Hepatocyte (in vitro differentiated cells): Measurements from ENCODE around the gene GALNT4. TPM values are rescaled to one million over a fixed set of nuclear protein-coding genes. Genes with fewer than 3 reads are reported as not detected.

Experiments
- DNase-seq: peaks from one replicate; pipeline ENCODE4 v3.0.0-alpha.2; 2016; ENCODE audit warnings: low spot score
- H2AFZ ChIP-seq: fragments of 200-600 bp; sonication (generic); 2 replicates; pipeline ENCODE4 v1.6.0; 2016; ENCODE audit warnings: antibody characterized with exemption, mild to moderate bottlenecking
- H3K27ac ChIP-seq: fragments of 200-600 bp; sonication (generic); 2 replicates; pipeline ENCODE4 v1.5.1; 2016; ENCODE audit warnings: mild to moderate bottlenecking
- H3K27me3 ChIP-seq: fragments of 200-600 bp; sonication (generic); 2 replicates; pipeline ENCODE4 v1.6.1; 2016
- H3K36me3 ChIP-seq: fragments of 200-600 bp; sonication (generic); replicated peaks from 2 replicates; pipeline ENCODE4 v1.5.1; 2016; ENCODE audit warnings: low read depth; ENCODE audit not compliant: insufficient read depth
- H3K4me1 ChIP-seq: fragments of 200-600 bp; sonication (generic); 2 replicates; pipeline ENCODE4 v1.5.1; 2016; ENCODE audit warnings: mild to moderate bottlenecking, moderate library complexity; ENCODE audit not compliant: insufficient read depth
- H3K4me2 ChIP-seq: fragments of 200-600 bp; sonication (generic); 2 replicates; pipeline ENCODE4 v1.6.0; 2016
- H3K4me3 ChIP-seq: fragments of 200-600 bp; sonication (generic); 2 replicates; pipeline ENCODE4 v1.5.1; 2016; ENCODE audit warnings: mild to moderate bottlenecking
- H3K79me2 ChIP-seq: fragments of 200-600 bp; sonication (generic); 2 replicates; pipeline ENCODE4 v1.6.0; 2017; ENCODE audit warnings: mild to moderate bottlenecking
- H3K9me2 ChIP-seq: fragments of 200-600 bp; sonication (generic); replicated peaks from 2 replicates; pipeline ENCODE4 v1.6.0; 2017; ENCODE audit warnings: mild to moderate bottlenecking; ENCODE audit not compliant: insufficient read depth
- H3K9me3 ChIP-seq: fragments of 200-600 bp; sonication (generic); 2 replicates; pipeline ENCODE4 v1.5.1; 2016; ENCODE audit warnings: low read depth, mild to moderate bottlenecking
- H4K20me1 ChIP-seq: fragments of 200-600 bp; sonication (generic); 2 replicates; pipeline ENCODE4 v1.6.0; 2016; ENCODE audit warnings: mild to moderate bottlenecking; ENCODE audit not compliant: insufficient read depth, poor library complexity, severe bottlenecking
- EZH2 ChIP-seq: fragments of 200-600 bp; sonication (generic); IDR thresholded peaks from 2 replicates; pipeline ENCODE4 v1.6.1; 2016; ENCODE audit warnings: antibody characterized with exemption, mild to moderate bottlenecking, borderline replicate concordance
- EZH2phosphoT487 ChIP-seq: fragments of 200-600 bp; sonication (generic); IDR thresholded peaks from one replicate; pipeline ENCODE4 v1.6.1; 2018; ENCODE audit warnings: antibody characterized with exemption, mild to moderate bottlenecking, low read depth, moderate library complexity; ENCODE audit not compliant: unreplicated experiment, severe bottlenecking
- WGBS: methylation state at CpG from one replicate; pipeline ENCODE4 v1.1.6; 2016; ENCODE audit warnings: low lambda C conversion rate; ENCODE audit errors: missing lambda C conversion rate; 5-methylcytosine and 5-hydroxymethylcytosine counted together
- polyA plus RNA-seq: library from polyadenylated mRNA; unstranded; fragments of >200 nt; fragmentation: Nextera tagmentation; extraction: Ambion mirVana; gene quantifications from 2 replicates; pipeline ENCODE4 v1.2.1, GENCODE V29; 2016
- total RNA-seq: library from RNA; depleted of rRNA; stranded (reverse); fragments of >200 nt; gene quantifications from 2 replicates; pipeline ENCODE4 v1.2.3, GENCODE V29; 2014
- TF ChIP-seq, protein P1 (sequence below): fragments of 200-600 bp; sonication (generic); IDR thresholded peaks from 2 replicates; pipeline ENCODE4 v1.5.1; 2016; ENCODE audit warnings: antibody characterized with exemption, mild to moderate bottlenecking; ENCODE audit not compliant: poor library complexity

The GALNT4 gene
- total and polyA plus RNA-seq, 2 experiments from 2014 or later: 4.6 to 19.2 TPM

DNA sequence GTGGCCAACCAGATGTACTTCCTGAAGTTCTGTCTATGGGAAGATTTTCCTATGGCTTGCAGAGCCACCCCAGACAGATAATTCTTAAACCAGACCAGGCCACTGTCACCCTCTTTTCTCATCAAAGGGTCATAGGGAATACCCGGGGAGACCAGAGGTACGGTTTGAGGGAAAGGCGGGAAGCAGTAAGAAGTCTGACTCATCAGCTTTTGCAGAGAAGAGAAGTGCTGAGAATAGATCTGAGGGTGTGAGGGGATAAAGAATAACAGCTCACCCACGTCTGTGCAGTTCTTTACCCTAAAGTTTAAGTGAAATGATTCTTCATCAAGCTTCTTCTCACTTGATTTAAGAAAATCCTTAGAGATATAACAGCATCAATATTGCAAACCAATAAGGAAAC lies 22.5 kb upstream of the GALNT4 start:
- Histone ChIP-seq H4K20me1 (no peaks in the 10 kb centered on the region), H3K9me2 (no peaks in the 10 kb centered on the region), H2AFZ (no peak overlapping the region), H3K79me2 (no peaks in the 10 kb centered on the region), H3K36me3 (no peaks in the 10 kb centered on the region), H3K9me3 (no peaks in the 10 kb centered on the region), H3K4me3 (no peak overlapping the region), H3K27me3 (no peaks in the 10 kb centered on the region), H3K27ac (no peak overlapping the region), H3K4me1 (no peaks in the 10 kb centered on the region), H3K4me2 (no peak overlapping the region)
- TF ChIP-seq, protein P1, sequence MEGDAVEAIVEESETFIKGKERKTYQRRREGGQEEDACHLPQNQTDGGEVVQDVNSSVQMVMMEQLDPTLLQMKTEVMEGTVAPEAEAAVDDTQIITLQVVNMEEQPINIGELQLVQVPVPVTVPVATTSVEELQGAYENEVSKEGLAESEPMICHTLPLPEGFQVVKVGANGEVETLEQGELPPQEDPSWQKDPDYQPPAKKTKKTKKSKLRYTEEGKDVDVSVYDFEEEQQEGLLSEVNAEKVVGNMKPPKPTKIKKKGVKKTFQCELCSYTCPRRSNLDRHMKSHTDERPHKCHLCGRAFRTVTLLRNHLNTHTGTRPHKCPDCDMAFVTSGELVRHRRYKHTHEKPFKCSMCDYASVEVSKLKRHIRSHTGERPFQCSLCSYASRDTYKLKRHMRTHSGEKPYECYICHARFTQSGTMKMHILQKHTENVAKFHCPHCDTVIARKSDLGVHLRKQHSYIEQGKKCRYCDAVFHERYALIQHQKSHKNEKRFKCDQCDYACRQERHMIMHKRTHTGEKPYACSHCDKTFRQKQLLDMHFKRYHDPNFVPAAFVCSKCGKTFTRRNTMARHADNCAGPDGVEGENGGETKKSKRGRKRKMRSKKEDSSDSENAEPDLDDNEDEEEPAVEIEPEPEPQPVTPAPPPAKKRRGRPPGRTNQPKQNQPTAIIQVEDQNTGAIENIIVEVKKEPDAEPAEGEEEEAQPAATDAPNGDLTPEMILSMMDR: no peak
- TF ChIP-seq EZH2phosphoT487: no peak
- TF ChIP-seq EZH2: no peak
- 60% methylated on average over 4 of the region's 4 CpGs for whole genome bisulfite sequencing
- no peak for DNase-seq

DNA sequence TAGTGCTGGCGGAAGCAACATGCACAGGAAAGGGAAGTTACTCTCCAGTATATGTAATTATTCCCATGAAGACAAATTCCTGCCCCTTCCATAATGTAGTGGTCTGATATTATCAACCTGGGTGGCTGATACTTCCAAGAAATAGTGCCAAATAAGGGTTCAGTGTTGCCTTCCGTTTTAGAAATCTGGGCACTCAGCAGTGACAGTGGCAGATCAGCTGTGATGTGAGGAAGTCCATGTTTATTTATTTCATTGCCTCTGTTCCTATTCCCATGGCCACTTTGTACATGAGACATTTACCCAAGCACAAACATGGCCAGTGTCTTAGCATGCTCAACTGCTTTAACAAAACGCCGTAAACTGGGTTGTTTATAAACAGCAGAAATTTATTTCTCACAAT lies 21.6 kb upstream of the GALNT4 start:
- 91% methylated on average over 4 of the region's 4 CpGs for WGBS
- Histone ChIP-seq H3K27ac (no peak overlapping the region), H3K79me2 (no peaks in the 10 kb centered on the region), H3K4me2 (no peak overlapping the region), H4K20me1 (no peaks in the 10 kb centered on the region), H3K27me3 (no peaks in the 10 kb centered on the region), H3K9me2 (no peaks in the 10 kb centered on the region), H3K9me3 (no peaks in the 10 kb centered on the region), H2AFZ (no peak overlapping the region), H3K4me1 (no peaks in the 10 kb centered on the region), H3K4me3 (no peak overlapping the region), H3K36me3 (no peaks in the 10 kb centered on the region)
- TF ChIP-seq EZH2phosphoT487 (no peak), EZH2 (no peak)
- TF ChIP-seq, protein P1: no peak
- DNase-seq: no peak

DNA sequence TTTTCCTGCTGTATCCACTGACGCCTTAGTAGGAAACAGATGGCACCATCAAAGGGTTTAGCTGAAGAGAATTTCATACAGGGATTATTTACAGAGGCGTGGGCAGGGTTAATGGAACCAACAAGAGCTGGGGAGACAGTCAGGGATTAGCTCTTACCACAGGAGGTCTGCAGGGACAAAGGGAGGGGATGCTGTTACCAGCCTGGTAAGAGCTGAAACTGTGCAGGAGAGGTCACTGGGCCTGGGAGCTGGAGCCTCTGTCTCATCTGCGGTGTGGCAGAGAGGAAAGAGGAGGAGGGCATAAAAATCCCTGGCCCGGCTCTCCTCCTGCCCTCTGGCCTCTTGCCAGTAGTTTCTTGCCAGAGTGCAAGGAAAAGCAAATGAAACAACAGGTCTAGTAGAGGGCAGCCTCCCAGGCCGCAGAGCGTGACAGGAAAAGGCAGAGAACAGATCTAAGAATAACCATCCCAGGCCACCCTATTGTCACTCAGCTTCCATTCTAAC lies 20.1 kb upstream of the GALNT4 start:
- Histone ChIP-seq H3K36me3 (no peaks in the 10 kb centered on the region), H3K4me3 (no peak overlapping the region), H3K9me3 (no peaks in the 10 kb centered on the region), H3K27me3 (no peaks in the 10 kb centered on the region), H3K4me1 (no peaks in the 10 kb centered on the region), H4K20me1 (no peaks in the 10 kb centered on the region), H3K79me2 (no peaks in the 10 kb centered on the region), H2AFZ (no peak overlapping the region), H3K9me2 (no peaks in the 10 kb centered on the region), H3K4me2 (no peak overlapping the region), H3K27ac (no peak overlapping the region)
- WGBS: 52% methylated on average over 6 of the region's 6 CpGs
- DNase-seq: peak; percentile 32
- TF ChIP-seq EZH2phosphoT487 (no peak), EZH2 (no peak)
- TF ChIP-seq, protein P1: no peak

DNA sequence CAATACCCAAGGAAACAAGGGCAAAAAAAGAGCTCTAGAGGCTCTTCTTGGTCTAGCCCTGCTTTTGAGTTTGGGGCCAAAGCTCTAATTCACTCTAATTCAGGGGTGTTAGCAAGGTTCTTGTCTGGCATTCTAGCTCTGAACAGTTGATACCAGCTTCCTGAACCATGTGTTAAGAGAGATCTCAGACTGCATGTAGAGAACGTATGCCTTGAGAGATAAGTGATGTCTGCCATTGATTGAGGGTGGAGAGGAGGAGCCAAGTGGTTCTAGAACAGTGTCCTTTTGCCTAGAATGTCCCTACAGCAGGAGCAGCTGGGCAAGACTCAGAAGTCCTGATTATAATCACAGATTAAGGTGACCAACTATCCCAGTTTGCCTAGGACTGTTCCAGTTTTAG lies 19.4 kb upstream of the GALNT4 start:
- H4K20me1 ChIP-seq: no peaks in the 10 kb centered on the region
- no peaks in the 10 kb centered on the region for H3K36me3 ChIP-seq
- H3K4me1 ChIP-seq: no peaks in the 10 kb centered on the region
- H3K27me3 ChIP-seq: no peaks in the 10 kb centered on the region
- no peak overlapping the region for H3K27ac ChIP-seq
- no peak overlapping the region for H3K4me2 ChIP-seq
- no peak for DNase-seq
- WGBS: 68% methylated on average over 1 of the region's 1 CpG
- no peaks in the 10 kb centered on the region for H3K79me2 ChIP-seq
- H3K9me2 ChIP-seq: no peaks in the 10 kb centered on the region
- H2AFZ ChIP-seq: no peak overlapping the region
- H3K4me3 ChIP-seq: no peak overlapping the region
- TF ChIP-seq, protein P1: no peak
- TF ChIP-seq EZH2phosphoT487: no peak
- TF ChIP-seq EZH2: no peak
- H3K9me3 ChIP-seq: no peaks in the 10 kb centered on the region
